Osteoblast (primary cell): ENCODE measurements around the gene MIF. TPM values are rescaled to one million over a fixed set of nuclear protein-coding genes. Genes with fewer than 3 reads are reported as not detected.
"Not testable (repeated sequence)": the region's sequence is repeated elsewhere in the genome, so short reads cannot be mapped to it uniquely, and the experiment has no call there.

Experiments
- DNase-seq: peaks from one replicate; pipeline ENCODE4 v3.0.0; 2011; ENCODE audit warnings: low spot score, mixed read lengths; ENCODE audit not compliant: insufficient read length; ENCODE audit errors: missing footprints
- H2AFZ ChIP-seq: 2 replicates; pipeline ENCODE4 v1.6.0; 2011; ENCODE audit warnings: mild to moderate bottlenecking, low read length
- H3K27ac ChIP-seq: 2 replicates; pipeline ENCODE4 v1.5.1; 2011; ENCODE audit warnings: mild to moderate bottlenecking, low read depth, low read length, moderate library complexity
- H3K27me3 ChIP-seq: 2 replicates; pipeline ENCODE4 v1.6.0; 2012; ENCODE audit warnings: mild to moderate bottlenecking, control low read depth, inconsistent platforms, low read length, moderate library complexity; ENCODE audit not compliant: insufficient read depth
- H3K36me3 ChIP-seq: 2 replicates; pipeline ENCODE4 v1.5.1; 2011; ENCODE audit warnings: mild to moderate bottlenecking, low read length, control low read depth, moderate library complexity; ENCODE audit not compliant: insufficient read depth
- H3K4me1 ChIP-seq: 2 replicates; pipeline ENCODE4 v1.5.1; 2011; ENCODE audit warnings: mild to moderate bottlenecking, low read length, control low read depth, moderate library complexity; ENCODE audit not compliant: insufficient read depth
- H3K4me2 ChIP-seq: 2 replicates; pipeline ENCODE4 v1.6.0; 2011; ENCODE audit warnings: mild to moderate bottlenecking, low read length; ENCODE audit not compliant: insufficient read depth
- H3K4me3 ChIP-seq: fragments of 200-600 bp; sonication (generic); 3 replicates; pipeline ENCODE4 v1.5.1; 2012; ENCODE audit warnings: mild to moderate bottlenecking, low read length, inconsistent platforms; ENCODE audit not compliant: insufficient read depth
- H3K79me2 ChIP-seq: 2 replicates; pipeline ENCODE4 v1.6.0; 2012; ENCODE audit warnings: mild to moderate bottlenecking, low read length, control low read depth, inconsistent platforms; ENCODE audit not compliant: insufficient read depth
- H3K9me3 ChIP-seq: 2 replicates; pipeline ENCODE4 v1.5.1; 2011; ENCODE audit warnings: low read depth, low read length, control low read depth
- H4K20me1 ChIP-seq: 2 replicates; pipeline ENCODE4 v1.6.0; 2012; ENCODE audit warnings: mild to moderate bottlenecking, low read length, control low read depth; ENCODE audit not compliant: insufficient read depth
- total RNA-seq: library from RNA; depleted of rRNA; stranded (reverse); fragments of >200 nt; gene quantifications from 2 replicates; pipeline ENCODE4 v1.2.3, GENCODE V29; 2012
- TF ChIP-seq, protein P1 (sequence below): IDR thresholded peaks from 2 replicates; pipeline ENCODE4 v1.5.1; 2011; ENCODE audit warnings: mild to moderate bottlenecking, low read depth, low read length, moderate library complexity; ENCODE audit errors: extremely low read depth

The MIF gene
- total RNA-seq, 1 donor, result 131 TPM

DNA sequence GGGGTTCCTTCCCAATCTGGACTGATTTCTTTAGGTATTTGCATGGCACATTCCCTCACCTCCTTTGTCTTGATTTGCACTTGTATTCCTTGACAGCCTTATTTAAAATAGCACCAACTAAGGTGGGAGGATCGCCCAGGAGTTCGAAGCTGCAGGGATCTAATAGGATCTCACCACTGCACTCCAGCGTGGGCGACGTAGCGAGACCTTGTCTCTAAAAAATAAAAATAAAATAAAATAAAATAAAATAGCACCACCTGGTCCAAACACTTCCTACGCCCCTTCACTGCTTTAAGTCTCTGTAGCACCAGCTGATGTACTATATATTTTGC lies 35.7 kb upstream of the MIF start:
- Histone ChIP-seq H3K4me1 (peaks cover 10% of the 10 kb centered on the region), H3K4me2 (peak overlapping the region; percentile 100), H3K4me3 (peak overlapping the region; percentile 93), H3K27ac (no peak overlapping the region), H3K36me3 (no peaks in the 10 kb centered on the region), H2AFZ (no peak overlapping the region), H3K27me3 (no peaks in the 10 kb centered on the region), H4K20me1 (peaks cover 3% of the 10 kb centered on the region), H3K9me3 (no peaks in the 10 kb centered on the region), H3K79me2 (no peaks in the 10 kb centered on the region)
- no peak for DNase-seq
- TF ChIP-seq, protein P1, sequence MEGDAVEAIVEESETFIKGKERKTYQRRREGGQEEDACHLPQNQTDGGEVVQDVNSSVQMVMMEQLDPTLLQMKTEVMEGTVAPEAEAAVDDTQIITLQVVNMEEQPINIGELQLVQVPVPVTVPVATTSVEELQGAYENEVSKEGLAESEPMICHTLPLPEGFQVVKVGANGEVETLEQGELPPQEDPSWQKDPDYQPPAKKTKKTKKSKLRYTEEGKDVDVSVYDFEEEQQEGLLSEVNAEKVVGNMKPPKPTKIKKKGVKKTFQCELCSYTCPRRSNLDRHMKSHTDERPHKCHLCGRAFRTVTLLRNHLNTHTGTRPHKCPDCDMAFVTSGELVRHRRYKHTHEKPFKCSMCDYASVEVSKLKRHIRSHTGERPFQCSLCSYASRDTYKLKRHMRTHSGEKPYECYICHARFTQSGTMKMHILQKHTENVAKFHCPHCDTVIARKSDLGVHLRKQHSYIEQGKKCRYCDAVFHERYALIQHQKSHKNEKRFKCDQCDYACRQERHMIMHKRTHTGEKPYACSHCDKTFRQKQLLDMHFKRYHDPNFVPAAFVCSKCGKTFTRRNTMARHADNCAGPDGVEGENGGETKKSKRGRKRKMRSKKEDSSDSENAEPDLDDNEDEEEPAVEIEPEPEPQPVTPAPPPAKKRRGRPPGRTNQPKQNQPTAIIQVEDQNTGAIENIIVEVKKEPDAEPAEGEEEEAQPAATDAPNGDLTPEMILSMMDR, result no peak

DNA sequence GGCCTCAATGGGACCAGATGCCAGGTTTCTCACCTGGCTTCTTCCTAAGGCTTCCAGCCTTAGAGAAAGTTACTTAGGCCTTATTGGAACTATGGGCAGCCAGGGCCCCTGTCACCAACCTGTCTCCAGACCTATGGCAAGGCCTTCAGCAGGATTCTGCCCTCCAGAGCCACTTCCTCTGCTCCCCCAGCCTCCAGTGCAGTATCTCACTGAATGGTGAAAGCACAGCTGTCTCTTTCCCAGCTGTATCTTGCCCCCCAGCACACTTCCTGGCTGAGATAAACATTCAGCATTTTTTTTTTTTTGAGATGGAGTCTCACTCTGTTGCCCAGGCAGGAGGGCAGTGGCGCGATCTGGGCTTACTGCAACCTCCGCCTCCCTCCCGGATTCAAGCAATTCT lies 35.0 kb upstream of the MIF start:
- Histone ChIP-seq H3K9me3 (no peaks in the 10 kb centered on the region), H3K4me3 (no peak overlapping the region), H3K27me3 (no peaks in the 10 kb centered on the region), H3K4me2 (no peak overlapping the region), H3K27ac (no peak overlapping the region), H4K20me1 (peaks cover 3% of the 10 kb centered on the region), H3K79me2 (no peaks in the 10 kb centered on the region), H3K4me1 (peaks cover 10% of the 10 kb centered on the region), H2AFZ (no peak overlapping the region), H3K36me3 (no peaks in the 10 kb centered on the region)
- DNase-seq, result no peak
- TF ChIP-seq, protein P1, result no peak

DNA sequence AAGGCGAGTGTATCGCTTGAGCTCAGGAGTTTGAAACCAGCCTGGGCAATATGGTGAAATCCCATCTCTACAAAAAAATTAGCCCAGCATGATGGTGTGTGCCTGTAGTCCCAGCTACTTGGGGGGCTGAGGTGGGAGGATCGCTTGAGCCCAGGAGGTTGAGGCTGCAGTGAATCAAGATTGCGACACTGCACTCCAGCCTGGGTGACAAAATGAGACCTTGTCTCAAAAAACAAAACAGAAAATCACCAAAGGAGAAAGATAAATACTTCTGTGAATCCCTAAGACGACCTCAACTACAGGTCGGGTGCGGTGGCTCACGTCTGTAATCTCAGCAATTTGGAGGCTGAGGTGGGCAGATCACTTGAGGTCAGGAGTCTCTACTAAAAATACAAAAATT lies 34.0 kb upstream of the MIF start:
- not testable (repeated sequence) for H3K36me3 ChIP-seq, H3K4me2 ChIP-seq, H3K4me1 ChIP-seq, H2AFZ ChIP-seq, H3K79me2 ChIP-seq, H3K4me3 ChIP-seq, H3K27me3 ChIP-seq, H3K27ac ChIP-seq, H4K20me1 ChIP-seq, DNase-seq, H3K9me3 ChIP-seq

DNA sequence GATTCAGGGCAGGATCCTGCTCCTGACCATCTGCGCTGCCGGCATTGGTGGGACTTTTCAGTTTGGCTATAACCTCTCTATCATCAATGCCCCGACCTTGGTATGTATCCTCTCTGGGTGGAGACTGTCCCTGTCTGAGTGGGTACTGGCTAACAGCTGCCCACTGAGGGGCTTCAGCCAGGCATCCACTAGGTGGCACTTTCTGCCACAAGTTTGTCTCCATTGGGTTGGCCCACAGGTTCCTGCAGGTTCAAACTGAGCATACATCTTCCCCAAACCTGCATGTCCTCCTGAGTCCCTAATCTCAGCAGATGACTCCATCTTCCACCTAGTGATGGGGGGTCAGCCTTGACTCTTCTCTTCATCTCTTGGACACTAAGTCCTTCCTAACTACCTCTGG lies 32.1 kb upstream of the MIF start:
- Histone ChIP-seq H2AFZ (no peak overlapping the region), H3K4me1 (peaks cover 10% of the 10 kb centered on the region), H4K20me1 (peaks cover 3% of the 10 kb centered on the region), H3K36me3 (no peaks in the 10 kb centered on the region), H3K9me3 (no peaks in the 10 kb centered on the region), H3K27me3 (no peaks in the 10 kb centered on the region), H3K4me2 (no peak overlapping the region), H3K27ac (no peak overlapping the region), H3K79me2 (no peaks in the 10 kb centered on the region), H3K4me3 (no peak overlapping the region)
- TF ChIP-seq, protein P1, result peak; percentile 70
- DNase-seq, result peak; percentile 90

DNA sequence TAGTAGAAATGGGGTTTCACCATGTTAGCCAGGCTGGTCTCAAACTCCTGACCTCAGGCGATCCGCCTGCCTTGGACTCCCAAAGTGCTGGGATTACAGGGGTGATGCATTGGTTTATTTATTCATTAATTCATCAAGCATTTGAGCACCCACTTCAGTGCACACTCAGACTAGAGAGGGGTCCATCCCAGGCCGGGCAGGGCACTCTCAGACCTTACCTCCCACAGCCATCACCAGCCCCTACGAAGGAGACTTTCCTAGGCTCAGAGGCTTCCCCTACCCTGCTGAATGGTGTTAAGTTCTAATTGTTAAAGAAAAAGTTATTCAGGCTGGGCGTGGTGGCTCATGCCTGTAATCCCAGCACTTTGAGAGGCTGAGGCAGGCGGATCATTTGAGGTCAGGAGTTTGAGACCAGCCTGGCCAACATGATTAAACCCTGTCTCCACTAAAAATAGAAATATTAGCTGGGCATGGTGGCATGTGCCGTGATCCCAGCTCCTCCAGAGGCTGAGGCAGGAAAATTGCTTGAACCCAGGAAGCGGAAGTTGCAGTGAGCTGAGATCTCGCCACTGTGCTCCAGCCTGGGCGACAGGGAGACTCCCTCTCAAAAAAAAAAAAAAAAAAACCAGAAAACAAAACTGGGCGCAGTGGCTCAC lies 29.6 kb upstream of the MIF start:
- not testable (repeated sequence) for H2AFZ ChIP-seq, H3K27ac ChIP-seq, H3K9me3 ChIP-seq, H3K27me3 ChIP-seq, H3K79me2 ChIP-seq, H3K4me3 ChIP-seq, H3K4me1 ChIP-seq, H4K20me1 ChIP-seq, H3K4me2 ChIP-seq, DNase-seq
- H3K36me3 ChIP-seq, result peaks cover 10% of the 10 kb centered on the region
